Stimulated activated CD4-positive, alpha-beta T cell treated with anti-CD3 and anti-CD28 coated beads, Interleukin-1b, Interleukin-23, amount 100 ng/mL, for 1 hour (primary cell): ENCODE measurements around the gene STRIP2.
"Not testable (repeated sequence)": the region's sequence is repeated elsewhere in the genome, so short reads cannot be mapped to it uniquely, and the experiment has no call there.

Experiments used
- DNase-seq, 2 donors: peaks; one replicate each; pipeline ENCODE4 v3.0.0-alpha.2; 2020; ENCODE audit warnings: low read depth in 2 of 2

STRIP2 gene, protein sequence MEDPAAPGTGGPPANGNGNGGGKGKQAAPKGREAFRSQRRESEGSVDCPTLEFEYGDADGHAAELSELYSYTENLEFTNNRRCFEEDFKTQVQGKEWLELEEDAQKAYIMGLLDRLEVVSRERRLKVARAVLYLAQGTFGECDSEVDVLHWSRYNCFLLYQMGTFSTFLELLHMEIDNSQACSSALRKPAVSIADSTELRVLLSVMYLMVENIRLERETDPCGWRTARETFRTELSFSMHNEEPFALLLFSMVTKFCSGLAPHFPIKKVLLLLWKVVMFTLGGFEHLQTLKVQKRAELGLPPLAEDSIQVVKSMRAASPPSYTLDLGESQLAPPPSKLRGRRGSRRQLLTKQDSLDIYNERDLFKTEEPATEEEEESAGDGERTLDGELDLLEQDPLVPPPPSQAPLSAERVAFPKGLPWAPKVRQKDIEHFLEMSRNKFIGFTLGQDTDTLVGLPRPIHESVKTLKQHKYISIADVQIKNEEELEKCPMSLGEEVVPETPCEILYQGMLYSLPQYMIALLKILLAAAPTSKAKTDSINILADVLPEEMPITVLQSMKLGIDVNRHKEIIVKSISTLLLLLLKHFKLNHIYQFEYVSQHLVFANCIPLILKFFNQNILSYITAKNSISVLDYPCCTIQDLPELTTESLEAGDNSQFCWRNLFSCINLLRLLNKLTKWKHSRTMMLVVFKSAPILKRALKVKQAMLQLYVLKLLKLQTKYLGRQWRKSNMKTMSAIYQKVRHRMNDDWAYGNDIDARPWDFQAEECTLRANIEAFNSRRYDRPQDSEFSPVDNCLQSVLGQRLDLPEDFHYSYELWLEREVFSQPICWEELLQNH

DNA sequence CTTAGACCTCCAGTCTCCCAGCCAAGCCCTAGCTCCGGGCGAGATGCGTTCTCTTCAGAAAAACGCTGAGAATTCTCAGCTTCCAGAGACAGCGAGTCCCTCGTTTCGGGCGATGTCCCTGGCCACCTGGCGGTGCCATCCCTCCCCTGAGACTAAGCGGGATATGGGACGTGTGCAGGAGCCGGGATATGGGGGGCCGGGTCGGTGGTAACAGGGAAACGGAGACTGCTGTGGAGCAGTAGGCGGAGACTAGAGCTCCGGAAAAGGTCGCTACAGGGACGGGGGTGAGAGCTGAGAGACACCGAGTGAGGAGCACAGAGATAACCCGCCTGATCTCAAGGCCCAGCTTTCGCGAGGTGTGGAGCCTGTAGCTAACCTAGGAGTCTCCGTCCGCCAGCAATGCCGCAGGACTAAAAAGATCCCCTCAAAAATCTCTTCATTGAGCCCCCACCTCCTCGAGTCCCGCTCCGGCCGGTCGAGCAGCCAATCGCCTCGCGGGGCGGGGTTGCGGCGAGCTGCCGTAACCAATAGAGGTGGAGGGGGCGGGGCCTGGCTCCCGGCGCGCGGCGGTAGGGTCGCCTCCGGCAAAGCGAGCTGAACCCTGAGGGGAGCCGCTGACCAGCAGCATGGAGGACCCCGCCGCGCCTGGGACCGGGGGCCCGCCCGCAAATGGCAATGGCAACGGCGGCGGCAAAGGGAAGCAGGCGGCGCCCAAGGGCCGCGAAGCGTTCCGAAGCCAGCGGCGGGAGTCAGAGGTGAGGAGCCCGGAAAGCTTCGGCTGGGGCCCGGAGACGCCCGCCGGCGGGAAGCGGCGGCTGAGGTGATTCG, at the start of gene STRIP2:
STRIP2 (plus strand) TSS at position 586 of the 828 bp plus-strand sequence; CDS start at position 627, 41 bp downstream.
- peak; percentile 64 to 91 for DNase-seq

DNA sequence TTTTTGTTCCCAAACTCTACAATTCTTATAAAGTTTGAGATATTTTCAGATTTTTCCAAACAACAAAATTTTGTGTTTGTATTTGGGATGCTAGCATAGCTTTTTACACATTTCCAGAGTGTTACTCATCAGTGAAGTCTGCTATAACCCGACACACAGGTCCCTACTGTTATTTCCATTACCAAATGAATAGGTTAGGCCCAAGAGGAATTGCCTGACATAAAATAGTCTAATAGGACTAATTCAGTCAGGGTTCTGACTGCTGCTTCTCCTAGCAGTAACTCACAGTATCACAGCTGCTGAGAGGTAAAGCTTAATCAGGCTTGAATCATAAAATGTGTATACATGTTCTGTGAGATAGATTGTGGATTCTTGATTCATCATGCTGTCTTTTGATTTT, 49.1 kb upstream of the STRIP2 start:
- no peak for DNase-seq

DNA sequence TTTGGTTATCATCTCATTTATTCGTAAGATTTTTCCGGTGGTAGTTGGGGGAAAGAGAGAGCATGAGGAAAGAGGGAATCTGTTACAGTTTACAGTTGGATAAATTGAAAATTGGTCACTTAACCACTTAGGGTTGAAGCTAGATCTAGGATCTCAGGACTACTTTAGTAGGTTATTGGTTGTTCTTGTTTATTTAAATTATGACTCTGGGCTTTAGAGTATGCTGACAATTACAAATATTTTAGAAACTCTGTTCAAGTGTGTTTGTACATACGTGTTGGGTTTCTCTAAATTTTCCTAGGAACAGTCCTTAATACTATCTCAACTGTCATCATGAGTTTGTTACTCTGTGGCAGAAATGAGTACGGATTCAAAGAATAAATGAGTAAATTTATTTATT, 48.6 kb upstream of the STRIP2 start:
- DNase-seq, result no peak

DNA sequence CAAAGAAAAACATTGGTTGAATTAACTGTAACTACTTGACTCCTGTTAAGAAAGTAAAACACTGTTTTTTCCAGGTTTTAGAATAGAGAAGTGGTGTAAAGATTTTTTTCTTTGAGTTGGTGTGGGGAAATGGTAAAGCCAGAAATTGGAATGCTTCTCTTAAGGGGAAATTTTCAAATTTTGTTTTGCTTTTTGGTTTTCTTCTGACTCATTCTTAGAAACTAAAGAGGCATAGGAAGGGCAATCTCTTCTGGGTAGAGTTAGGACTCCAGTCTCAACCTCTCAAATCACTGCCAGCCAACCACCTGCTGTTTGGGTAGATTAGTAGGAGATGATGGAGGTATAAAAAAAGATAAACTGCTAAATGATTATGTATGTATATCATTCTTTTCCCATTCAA, 47.7 kb upstream of the STRIP2 start:
- DNase-seq, result no peak

DNA sequence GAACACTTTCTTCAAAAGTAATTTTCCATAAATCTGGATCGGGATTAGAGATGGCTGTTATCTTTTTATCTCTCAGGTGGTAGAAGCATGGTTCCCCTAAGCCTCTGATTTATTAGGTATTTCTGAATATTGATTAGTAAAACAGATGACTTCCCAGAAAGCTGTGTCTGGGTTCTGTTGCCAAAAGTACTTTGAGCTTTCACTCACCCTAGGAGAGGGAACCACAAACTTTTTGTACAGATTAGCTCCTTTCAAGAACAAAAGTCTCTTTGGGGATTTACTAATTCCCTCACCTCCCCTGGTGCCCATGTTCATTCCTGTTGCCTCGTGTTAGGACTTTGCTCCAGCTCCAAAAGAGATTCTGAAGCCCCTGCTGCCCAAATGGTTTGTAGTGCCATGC, 46.7 kb upstream of the STRIP2 start:
- DNase-seq, result no peak

DNA sequence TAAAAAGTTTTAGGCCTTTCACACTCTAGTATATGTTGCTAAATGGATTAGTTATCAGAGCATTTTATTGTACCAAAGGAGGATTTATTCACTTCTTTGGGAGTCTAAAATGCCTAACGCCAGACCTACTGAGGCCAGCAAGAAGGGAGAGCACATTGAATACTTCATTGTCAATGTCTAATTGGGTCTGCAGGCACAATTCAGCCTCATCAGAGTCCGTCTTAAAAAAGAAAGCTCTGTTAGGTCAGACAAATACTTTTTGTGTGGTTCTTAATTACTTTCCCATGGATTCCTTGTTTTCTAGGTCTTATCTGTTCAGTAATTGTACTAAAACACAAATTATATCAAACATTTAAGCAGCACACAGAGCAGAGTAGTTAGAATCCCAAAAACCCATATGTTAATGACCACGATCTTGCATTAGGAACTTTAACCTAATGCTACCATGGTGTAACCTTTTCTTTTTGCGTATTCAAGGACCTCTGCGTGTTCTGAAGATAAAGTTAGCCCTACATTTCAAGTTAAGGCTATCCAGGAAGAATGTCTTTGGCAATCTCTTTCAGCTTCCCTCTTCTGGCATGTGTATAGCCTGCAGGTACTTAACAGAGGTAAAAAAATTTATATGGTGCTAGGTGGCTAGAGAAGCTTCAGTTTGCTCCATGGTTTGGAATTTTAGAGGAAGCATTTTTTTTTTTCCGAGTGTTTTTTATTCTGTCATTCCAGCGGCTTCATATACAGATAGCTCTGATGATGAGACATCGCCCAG, 45.7 kb upstream of the STRIP2 start:
- DNase-seq, result no peak

DNA sequence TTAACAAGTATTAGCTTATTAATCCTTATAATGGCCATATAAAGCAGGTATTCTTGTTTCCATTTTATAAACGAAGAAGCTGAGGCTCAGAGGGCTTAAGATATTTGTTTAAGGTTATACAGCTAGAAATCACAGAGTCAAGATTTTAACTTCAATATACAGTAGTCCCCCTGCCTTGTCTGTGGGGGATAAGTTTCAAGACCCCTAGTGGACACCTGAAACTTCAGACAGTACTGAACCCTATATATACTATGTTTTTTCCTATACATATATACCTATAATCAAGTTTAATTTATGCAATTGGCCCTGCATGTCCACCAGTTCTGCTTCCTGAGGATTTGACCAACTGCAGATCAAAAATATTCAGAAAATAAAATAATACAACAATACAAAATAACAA, 44.4 kb upstream of the STRIP2 start:
- no peak for DNase-seq

DNA sequence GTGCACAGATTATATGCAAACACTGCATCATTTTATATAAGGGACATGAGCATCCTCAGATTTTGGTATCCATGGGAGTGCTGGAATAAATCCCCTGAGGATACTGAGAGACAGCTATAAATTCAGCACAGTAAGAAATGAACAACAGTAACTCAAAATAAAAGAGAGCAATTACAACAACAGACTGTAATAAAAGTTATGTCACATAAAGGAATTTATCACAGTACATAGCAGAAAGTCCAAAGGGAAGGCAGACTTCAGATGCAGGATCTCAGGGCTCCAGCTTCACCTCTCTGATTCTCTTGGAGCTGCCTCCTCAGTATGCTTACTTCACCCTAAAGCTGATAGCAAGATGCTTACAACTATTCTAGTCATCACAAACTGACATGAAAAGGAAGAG, 43.9 kb upstream of the STRIP2 start:
- no peak for DNase-seq

DNA sequence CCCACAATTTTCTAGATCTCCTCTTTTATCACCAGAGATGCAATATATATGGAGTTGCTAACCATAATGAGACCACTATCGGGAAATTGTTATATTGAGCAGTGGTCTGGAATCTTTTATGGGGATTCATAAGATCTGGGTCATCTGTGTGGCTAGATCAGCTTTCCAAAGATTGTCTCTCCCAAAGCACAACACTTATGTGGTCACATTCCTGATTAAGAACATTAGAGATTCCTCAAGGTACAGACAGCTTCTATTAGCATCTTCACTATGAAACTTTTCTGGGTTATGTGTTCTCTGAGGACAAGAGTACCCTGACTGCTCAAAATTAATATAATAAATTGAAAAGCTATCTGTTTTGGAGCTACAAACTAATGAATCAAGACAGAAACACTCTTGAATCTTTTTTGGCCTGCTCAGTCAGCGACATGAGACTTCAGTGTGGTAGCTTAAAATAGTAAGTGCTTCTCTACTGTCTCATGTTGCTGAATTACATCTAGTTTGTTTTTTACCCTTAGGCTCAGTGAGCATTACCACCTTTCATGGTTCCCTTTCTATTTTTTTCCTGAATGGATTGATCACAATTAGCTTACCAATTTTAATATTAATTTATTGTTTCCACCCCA, 42.6 kb upstream of the STRIP2 start:
- no peak for DNase-seq

DNA sequence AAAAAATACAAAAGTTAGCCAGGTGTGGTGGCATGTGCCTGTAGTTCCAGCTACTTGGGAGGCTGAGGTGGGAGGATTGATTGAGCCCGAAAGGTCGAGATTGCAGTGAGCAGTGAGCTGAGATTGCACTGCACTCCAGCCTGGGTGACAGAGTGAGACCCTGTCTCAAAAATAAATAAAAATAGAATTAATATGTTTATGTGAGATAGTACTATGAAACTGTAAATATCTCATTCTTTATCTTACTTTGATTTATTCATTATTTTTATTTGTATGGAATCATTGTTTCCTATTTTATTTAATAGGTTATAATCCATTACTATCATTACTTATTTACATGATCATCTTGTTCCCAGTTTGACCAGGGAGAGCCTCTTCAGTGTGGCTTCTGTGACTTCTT, 41.0 kb upstream of the STRIP2 start:
- DNase-seq, result no peak

DNA sequence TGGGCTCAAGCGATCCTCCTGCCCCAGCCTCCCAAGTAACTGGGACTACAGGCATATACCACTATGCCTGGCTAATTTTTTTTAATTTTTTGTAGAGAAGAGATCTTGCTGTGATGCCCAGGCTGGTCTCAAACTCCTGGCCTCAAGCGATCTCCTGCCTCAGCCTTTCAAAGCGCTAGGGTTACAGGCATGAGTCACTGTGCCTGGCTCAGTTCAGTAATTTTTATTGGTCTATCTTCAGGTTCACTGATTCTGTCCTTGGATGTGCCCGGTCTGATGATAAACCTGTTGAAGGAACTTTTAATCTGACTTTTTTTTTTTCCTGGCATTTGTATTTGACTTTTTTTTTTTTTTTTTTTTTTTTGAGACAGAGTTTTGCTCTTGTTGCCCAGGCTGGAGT, 40.1 kb upstream of the STRIP2 start:
- DNase-seq, result no peak

DNA sequence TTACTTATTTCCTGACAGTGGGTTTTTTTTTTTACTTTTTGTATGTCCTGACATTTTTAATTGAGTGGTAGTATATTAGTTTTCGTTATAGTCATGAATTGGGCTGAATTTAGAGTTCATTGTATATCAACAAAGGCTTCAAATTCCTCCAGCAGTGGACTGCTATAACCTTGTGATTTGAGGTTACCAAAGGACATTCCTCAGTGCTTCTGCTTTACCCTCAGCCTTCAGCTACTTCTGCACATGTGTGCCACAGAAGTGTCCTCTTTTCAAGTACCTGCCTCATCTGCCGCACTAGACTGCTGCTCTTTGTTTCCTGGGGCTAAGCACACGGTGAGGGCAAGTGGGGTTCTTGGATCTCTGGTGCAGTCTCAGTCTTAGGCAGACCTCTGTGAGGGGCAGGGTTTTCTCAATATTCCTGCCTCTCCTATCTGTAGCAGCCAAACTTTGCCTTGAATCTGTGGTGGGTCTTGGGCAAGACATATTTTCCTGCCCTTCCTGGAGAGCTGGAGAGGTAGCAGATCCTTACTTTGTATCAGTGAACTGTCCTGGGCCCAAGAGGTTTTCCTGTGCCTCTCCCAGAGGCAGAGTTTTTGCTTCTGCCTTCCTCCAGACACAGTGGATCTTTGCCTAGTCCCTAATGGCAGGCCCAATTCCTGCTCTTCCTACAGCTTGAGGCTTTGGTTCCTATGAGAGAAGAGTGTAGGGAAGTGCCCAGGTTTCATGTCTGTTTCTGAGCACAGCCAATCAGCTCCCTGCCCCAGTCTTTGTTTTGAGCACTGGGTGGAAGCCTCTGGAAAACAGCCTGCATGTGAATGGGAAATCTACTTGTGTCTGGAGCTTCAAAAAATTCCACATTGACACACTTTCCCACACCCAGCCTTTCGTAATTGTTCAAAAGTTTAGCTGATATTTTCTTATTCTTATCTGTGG, 39.0 kb upstream of the STRIP2 start:
- DNase-seq, result no peak

DNA sequence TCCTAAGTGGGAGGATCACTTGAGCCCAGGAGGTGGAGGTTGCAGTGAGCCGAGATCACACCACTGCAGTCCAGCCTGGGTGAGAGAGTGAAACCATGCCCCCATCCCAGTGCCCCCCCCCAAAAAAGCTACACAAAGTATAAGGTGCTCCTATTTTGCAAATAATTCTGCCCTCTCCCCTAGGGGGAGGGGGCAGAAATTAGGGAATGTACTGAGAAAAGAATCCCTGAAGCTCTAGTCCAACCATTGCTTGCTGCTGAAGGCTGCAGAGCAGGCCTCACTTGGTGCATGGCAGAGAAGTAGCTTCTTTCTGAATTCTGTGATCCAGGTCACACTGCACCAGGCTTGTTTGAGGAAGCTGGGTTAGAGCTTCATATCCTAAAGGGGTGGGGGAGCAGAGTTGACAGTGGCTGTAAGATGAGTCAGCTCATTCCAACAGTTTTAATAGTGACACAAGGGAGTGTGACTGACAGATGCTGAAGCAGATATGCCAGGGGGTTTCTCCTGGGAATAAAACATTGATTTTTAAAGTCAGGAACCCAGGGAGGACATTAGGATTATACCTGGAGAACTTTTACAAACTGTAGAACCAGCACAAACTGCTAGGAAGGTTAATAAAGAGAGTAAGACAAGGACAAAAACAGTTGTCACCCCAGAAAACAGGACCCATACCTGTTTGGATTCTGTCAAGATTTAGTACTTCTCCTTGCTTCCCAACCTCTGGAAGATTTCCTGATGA, 32.8 kb upstream of the STRIP2 start:
- DNase-seq, result no peak

DNA sequence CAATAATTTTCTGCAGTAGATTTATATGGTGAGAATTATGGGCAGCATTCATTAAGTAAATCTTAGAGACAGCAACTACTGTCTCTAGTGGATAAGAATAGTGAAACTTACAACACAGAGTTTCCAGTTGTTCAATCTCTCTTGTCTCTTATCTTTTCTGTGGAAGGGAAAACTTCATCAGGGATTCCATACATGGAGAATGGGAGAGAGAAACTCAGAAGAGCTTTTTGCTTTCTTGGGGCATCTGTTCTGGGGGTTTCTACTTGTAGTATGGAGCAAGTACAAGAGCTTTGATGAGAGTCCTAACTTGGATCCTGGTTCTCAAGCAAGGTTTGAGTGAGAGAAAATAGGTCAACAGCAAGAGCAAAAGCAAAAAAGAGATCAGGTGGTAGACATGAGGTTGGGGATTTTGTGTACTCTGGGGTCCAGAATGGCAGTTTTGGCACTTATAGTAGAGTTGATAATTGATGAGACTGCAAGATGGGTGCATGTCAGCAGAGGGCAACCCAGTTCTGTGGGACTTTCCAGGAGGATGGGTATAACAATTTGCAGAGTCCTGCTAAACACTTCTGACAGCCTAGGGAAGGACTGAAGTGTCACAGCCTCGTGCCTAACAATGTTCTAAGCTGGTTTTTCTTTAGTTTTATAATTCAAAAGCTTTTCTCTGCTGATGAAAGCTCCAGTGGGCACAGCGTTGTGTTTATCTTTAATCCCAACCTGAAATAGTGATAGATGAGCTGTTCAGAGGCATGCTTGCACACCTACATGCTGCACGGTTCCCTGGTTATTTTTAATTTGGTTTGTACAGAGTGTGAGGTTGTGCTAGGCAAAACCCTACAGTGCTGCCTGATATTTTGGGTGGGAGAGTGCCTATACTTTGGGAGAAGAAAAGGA, 32.0 kb upstream of the STRIP2 start:
- no peak for DNase-seq

DNA sequence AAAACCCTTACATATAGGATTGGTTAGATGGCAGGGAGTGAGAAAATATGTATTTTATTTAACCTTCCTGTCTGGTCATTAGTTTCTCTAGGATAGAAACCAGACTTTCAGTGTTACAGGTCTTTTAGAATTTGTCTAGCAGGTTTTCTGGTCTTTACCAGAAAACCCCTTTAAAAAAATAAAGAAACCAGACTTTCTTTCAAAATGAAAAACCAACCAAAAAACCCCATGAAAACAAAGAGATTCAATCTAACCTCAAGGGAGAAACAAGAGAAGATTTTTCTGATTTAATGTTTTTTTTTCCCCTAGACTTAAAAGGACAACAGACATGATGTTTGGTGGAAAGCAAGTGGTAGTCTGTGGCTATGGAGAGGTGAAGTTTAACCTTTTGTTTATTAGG, 28.7 kb upstream of the STRIP2 start:
- DNase-seq, result no peak

DNA sequence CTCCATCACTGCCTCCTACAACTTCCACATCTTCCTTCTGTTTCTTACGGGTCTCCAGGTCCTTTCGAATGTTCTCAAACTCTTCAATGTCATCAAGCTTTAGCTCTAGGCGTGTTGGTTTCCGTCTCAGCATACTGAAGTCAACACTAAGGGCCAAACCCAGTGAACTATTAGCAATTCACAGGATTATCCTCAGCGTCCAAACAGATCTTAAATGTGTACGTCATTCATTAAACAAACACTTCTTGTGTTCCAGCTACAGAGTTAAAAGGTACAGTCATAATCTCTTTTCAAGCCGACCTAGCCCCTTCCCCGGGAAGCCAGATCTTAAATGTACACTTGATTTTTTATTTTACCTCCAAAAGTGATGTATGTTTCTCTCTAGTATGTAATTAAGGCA, 24.0 kb upstream of the STRIP2 start:
- not testable (repeated sequence) for DNase-seq

DNA sequence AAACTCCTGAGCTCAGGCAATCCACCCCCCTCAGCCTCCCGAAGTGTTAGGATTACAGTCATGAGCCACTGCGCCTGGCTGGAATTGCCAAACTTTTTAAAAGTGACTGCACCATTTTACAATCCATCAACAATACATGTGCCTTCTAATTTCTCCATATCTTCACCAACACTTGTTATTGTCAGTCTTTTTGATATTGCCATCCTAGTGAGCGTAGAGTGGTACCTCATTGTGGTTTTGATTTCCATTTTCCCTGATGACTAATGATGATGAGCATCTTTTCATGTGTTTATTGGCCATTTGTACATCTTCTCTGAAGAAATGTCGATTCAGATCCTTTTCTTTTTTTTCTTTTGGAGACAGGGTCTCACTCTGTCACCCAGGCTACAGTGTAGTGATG, 21.7 kb upstream of the STRIP2 start:
- DNase-seq, result no peak

DNA sequence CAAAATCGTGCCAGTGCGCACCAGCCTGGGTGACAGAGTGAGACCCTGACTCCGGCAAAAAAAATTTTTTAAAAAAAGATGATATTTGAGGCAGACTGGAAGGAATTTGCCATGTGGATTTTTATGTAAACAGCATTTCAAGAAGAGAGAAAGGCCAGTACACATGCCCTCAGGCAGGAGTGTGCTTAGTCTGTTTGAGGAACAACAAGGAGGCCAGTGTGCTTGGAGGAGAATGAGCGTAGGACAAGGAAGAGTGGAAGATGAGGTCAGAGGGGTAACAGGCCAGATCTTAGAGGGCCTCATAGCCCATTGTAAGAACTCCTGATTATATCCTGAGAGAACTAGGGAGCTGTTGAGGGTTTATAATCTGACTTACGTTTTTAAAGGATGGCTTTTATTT, 17.2 kb upstream of the STRIP2 start:
- no peak for DNase-seq
